ENCODE measurements around the gene CXorf65. TPM values are rescaled to one million over a fixed set of nuclear protein-coding genes. Genes with fewer than 3 reads are reported as not detected.

The CXorf65 gene
- polyA plus RNA-seq, 2 donors, result 0.34 to 3.9 TPM

DNA sequence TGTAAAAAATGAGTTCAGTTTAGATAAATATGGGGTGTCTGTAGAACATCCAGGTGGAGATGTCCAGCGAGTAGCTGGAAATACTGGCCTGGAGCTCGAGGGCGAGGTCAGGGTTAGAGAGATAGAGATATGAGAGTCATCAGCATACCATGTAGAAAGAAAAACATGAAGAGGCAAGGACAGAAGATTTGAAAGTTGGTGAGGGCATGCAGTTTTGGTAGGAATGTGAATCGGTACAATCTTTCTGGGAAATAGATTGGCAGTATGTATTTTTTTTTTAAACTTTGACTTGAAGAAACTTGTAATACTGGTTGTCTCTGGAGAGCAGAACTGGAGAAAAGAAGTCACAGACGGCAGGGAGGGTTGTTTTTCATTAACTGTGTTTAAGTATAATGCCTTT, 36.0 kb downstream of the CXorf65 start:
- no peak overlapping the region for H3K4me3 ChIP-seq (ENCODE audit: low read depth in 1 of 2, low read length in 2 of 2)
- peaks cover 0 to 2% of the 10 kb centered on the region in 2 donors for H3K9me3 ChIP-seq (ENCODE audit: control insufficient read depth in 2 of 2, insufficient read depth in 1 of 2, low read depth in 1 of 2, low read length in 1 of 2)
- H3K36me3 ChIP-seq (ENCODE audit: control insufficient read depth in 2 of 2, insufficient read depth in 2 of 2, low read length in 1 of 2), result no peaks in the 10 kb centered on the region
- H3K4me1 ChIP-seq (ENCODE audit: control insufficient read depth in 2 of 2, insufficient read depth in 2 of 2, low read length in 1 of 2), result no peaks in the 10 kb centered on the region
- 51 to 59% methylated on average over 5 of the region's 5 CpGs for WGBS, 2 donors
- H3K27ac ChIP-seq (ENCODE audit: low read depth in 2 of 2, low read length in 1 of 2), result no peak overlapping the region
- H3K27me3 ChIP-seq (ENCODE audit: control insufficient read depth in 1 of 2, insufficient read depth in 2 of 2, low read length in 2 of 2), result no peaks in the 10 kb centered on the region

DNA sequence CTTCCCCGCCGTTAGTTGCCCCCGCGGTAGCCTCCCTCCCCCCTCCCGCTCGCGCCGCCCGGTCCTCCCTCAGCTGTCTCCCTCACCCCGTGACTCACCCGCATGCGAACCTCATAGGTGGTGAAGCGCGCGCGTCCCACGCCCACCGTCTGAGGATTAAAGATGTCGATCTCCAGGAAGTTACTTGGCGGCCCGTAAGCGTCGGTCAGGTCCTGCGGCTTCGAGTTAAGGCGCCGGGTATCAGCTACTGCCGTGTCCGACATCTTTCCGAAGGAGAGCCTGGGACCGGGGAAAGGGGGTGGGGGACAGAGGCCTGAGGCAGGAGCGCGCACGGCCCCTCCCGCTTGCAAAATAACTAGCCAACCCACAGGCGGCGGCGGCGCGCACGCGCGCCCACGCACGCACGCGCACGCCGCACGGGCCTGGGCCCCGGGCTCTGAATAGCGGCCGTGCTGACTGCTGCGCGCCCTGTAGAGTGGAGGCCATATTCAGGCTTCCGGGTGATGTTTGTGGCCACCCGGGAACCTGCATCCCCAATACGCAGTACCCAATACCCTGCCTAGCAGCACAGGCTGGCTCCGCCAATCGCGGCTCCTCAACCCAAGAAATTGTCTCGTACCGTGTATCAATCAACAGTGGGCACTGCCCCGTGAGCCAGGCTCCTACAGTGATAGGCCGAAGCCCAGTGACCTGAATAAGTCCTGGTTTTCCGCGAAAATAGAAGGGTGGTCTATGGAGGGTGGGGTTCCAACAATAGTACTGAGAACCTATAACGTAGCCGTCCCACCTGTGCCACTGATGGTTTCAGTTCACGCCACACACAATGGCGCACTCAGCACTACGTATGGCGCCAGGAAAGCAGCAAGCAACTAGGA, 38.3 kb downstream of the CXorf65 start, which contains the start of gene SNX12:
TSS of gene SNX12 (minus strand) at position 291 of the 875 bp plus-strand sequence. CDS start at position 263, 28 bp downstream.
- Histone ChIP-seq H3K36me3 (ENCODE audit: control insufficient read depth in 2 of 2, insufficient read depth in 2 of 2, low read length in 1 of 2) (no peaks in the 10 kb centered on the region), H3K4me1 (ENCODE audit: control insufficient read depth in 2 of 2, insufficient read depth in 2 of 2, low read length in 1 of 2) (no peaks in the 10 kb centered on the region), H3K27me3 (ENCODE audit: control insufficient read depth in 1 of 2, insufficient read depth in 2 of 2, low read length in 2 of 2) (no peaks in the 10 kb centered on the region), H3K9me3 (ENCODE audit: control insufficient read depth in 2 of 2, insufficient read depth in 1 of 2, low read depth in 1 of 2, low read length in 1 of 2) (peaks cover 0 to 2% of the 10 kb centered on the region in 2 donors), H3K27ac (ENCODE audit: low read depth in 2 of 2, low read length in 1 of 2) (peak within 1 kb of the TSS; percentile 84 to 89), H3K4me3 (ENCODE audit: low read depth in 1 of 2, low read length in 2 of 2) (peak within 1 kb of the TSS; percentile 56 to 65)
- WGBS, 2 donors, result 1 to 26% methylated on average over 49 to 73 of the region's 73 CpGs

DNA sequence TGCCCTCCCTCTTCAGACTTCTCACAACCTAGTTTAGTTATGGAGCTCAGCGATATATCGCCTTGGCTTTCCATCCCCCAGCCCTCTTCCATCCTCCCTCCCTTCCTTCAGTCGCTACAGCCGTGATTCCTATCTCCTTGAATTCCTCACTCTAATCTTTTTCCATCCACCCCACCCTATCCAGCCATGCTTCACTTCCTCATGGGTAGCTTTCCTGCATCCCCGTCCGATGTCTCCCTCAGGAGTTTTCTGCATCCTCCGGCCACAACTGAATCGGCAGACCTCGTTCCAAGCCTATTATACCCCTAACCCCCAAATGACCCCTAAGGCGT, 38.9 kb downstream of the CXorf65 start:
- WGBS, 2 donors, result 1 to 29% methylated on average over 10 of the region's 10 CpGs
- Histone ChIP-seq H3K36me3 (ENCODE audit: control insufficient read depth in 2 of 2, insufficient read depth in 2 of 2, low read length in 1 of 2) (no peaks in the 10 kb centered on the region), H3K9me3 (ENCODE audit: control insufficient read depth in 2 of 2, insufficient read depth in 1 of 2, low read depth in 1 of 2, low read length in 1 of 2) (peaks cover 0 to 2% of the 10 kb centered on the region in 2 donors), H3K27ac (ENCODE audit: low read depth in 2 of 2, low read length in 1 of 2) (peak overlapping the region; percentile 84 to 89), H3K4me1 (ENCODE audit: control insufficient read depth in 2 of 2, insufficient read depth in 2 of 2, low read length in 1 of 2) (no peaks in the 10 kb centered on the region), H3K27me3 (ENCODE audit: control insufficient read depth in 1 of 2, insufficient read depth in 2 of 2, low read length in 2 of 2) (no peaks in the 10 kb centered on the region), H3K4me3 (ENCODE audit: low read depth in 1 of 2, low read length in 2 of 2) (peak overlapping the region; percentile 56 to 65)

DNA sequence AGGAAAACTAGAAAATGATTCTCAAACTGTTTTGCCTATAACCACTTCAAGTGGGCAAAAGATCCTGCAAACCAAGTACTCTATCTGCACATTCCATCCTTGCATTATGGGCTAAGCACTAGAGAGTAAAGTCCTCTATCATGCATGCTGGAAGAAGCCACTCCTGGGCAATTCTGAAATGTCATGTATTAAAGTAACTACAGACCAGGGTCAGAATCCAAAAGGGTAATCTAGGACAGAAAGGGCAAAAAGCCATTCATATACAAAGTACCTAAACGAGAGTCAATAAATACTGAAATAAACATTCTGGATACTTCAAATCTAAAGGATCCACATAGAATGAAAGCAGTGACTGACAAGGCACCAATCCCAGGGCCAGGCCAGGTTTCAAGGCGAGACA, 39.5 kb downstream of the CXorf65 start:
- Histone ChIP-seq H3K4me3 (ENCODE audit: low read depth in 1 of 2, low read length in 2 of 2) (peak overlapping the region; percentile 56 to 65), H3K27ac (ENCODE audit: low read depth in 2 of 2, low read length in 1 of 2) (peak overlapping the region; percentile 84 to 89), H3K27me3 (ENCODE audit: control insufficient read depth in 1 of 2, insufficient read depth in 2 of 2, low read length in 2 of 2) (no peaks in the 10 kb centered on the region), H3K9me3 (ENCODE audit: control insufficient read depth in 2 of 2, insufficient read depth in 1 of 2, low read depth in 1 of 2, low read length in 1 of 2) (peaks cover 0 to 2% of the 10 kb centered on the region in 2 donors), H3K4me1 (ENCODE audit: control insufficient read depth in 2 of 2, insufficient read depth in 2 of 2, low read length in 1 of 2) (no peaks in the 10 kb centered on the region), H3K36me3 (ENCODE audit: control insufficient read depth in 2 of 2, insufficient read depth in 2 of 2, low read length in 1 of 2) (no peaks in the 10 kb centered on the region)
- 8 to 30% methylated on average over 2 of the region's 2 CpGs for WGBS, 2 donors

- H3K9me3 ChIP-seq (ENCODE audit: control insufficient read depth in 2 of 2, insufficient read depth in 1 of 2, low read depth in 1 of 2, low read length in 1 of 2), result no peaks in the 10 kb centered on the region
- peaks cover 0 to 9% of the 10 kb centered on the region in 2 donors for H3K36me3 ChIP-seq (ENCODE audit: control insufficient read depth in 2 of 2, insufficient read depth in 2 of 2, low read length in 1 of 2)
- no peak overlapping the region for H3K4me3 ChIP-seq (ENCODE audit: low read depth in 1 of 2, low read length in 2 of 2)
- no peaks in the 10 kb centered on the region for H3K27me3 ChIP-seq (ENCODE audit: control insufficient read depth in 1 of 2, insufficient read depth in 2 of 2, low read length in 2 of 2)
- H3K4me1 ChIP-seq (ENCODE audit: control insufficient read depth in 2 of 2, insufficient read depth in 2 of 2, low read length in 1 of 2), result no peaks in the 10 kb centered on the region
- no peak overlapping the region for H3K27ac ChIP-seq (ENCODE audit: low read depth in 2 of 2, low read length in 1 of 2)
Observed at GRCh38 chrX:71060127-71060526, 46.4 kb downstream of the CXorf65 start.

DNA sequence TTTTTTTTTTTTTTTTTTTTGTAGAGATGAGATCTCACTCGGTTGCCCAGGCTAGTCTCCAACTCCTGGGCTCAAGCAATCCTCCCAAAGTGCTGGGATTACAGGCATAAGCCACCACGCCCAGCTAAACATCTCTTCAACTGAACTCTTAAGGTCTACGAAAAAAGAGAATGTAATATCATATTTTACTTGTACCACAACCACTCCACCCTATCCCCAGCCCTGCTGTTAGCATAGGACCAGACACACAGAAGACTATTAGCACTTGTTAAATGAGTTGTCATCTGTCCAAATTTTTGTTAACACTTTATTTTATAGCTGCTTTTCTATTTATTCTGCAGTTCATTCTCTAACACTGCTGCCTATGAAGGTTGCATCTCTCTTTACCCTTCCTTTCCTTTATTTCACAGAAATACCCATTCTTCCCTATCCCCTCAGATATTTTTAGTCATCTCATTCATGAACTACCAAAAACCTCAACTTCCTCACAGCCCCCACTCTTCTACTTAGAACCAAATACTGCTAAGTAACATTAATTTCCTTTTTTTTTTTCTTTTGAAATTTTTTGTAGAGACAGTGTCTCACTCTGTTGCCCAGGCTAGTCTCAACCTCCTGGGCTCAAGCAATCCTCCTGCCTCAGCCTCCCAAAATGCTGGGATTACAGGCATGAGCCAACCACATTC, 48.6 kb downstream of the CXorf65 start:
- H3K4me1 ChIP-seq (ENCODE audit: control insufficient read depth in 2 of 2, insufficient read depth in 2 of 2, low read length in 1 of 2), result no peaks in the 10 kb centered on the region
- no peaks in the 10 kb centered on the region for H3K27me3 ChIP-seq (ENCODE audit: control insufficient read depth in 1 of 2, insufficient read depth in 2 of 2, low read length in 2 of 2)
- WGBS, 2 donors, result 65 to 66% methylated on average over 3 of the region's 3 CpGs
- H3K4me3 ChIP-seq (ENCODE audit: low read depth in 1 of 2, low read length in 2 of 2), result no peak overlapping the region
- H3K9me3 ChIP-seq (ENCODE audit: control insufficient read depth in 2 of 2, insufficient read depth in 1 of 2, low read depth in 1 of 2, low read length in 1 of 2), result no peaks in the 10 kb centered on the region
- H3K36me3 ChIP-seq (ENCODE audit: control insufficient read depth in 2 of 2, insufficient read depth in 2 of 2, low read length in 1 of 2), result peaks cover 0 to 9% of the 10 kb centered on the region in 2 donors
- no peak overlapping the region for H3K27ac ChIP-seq (ENCODE audit: low read depth in 2 of 2, low read length in 1 of 2)

- Histone ChIP-seq H3K27me3 (ENCODE audit: control insufficient read depth in 1 of 2, insufficient read depth in 2 of 2, low read length in 2 of 2) (no peaks in the 10 kb centered on the region), H3K36me3 (ENCODE audit: control insufficient read depth in 2 of 2, insufficient read depth in 2 of 2, low read length in 1 of 2) (peaks cover 0 to 9% of the 10 kb centered on the region in 2 donors), H3K4me1 (ENCODE audit: control insufficient read depth in 2 of 2, insufficient read depth in 2 of 2, low read length in 1 of 2) (no peaks in the 10 kb centered on the region), H3K27ac (ENCODE audit: low read depth in 2 of 2, low read length in 1 of 2) (no peak overlapping the region), H3K4me3 (ENCODE audit: low read depth in 1 of 2, low read length in 2 of 2) (no peak overlapping the region), H3K9me3 (ENCODE audit: control insufficient read depth in 2 of 2, insufficient read depth in 1 of 2, low read depth in 1 of 2, low read length in 1 of 2) (no peaks in the 10 kb centered on the region)
Observed at GRCh38 chrX:71056867-71057266, 49.7 kb downstream of the CXorf65 start.

Other genes starting within 250 kb of the CXorf65 start
- gene TEX11, start 198.0 kb downstream of the CXorf65 start, polyA plus RNA-seq, result not detected
- gene SLC7A3, start 175.6 kb downstream of the CXorf65 start, polyA plus RNA-seq, result under 1 TPM in 1 of 2 donors, not detected in 1; 0.05 TPM
- gene SNX12, start 38.4 kb downstream of the CXorf65 start, polyA plus RNA-seq, result 10 to 100 TPM; 18.9 to 29.4 TPM
- gene FOXO4, start 10.9 kb downstream of the CXorf65 start, polyA plus RNA-seq, result 10 to 100 TPM in 1 of 2 donors, 1 to 10 TPM in 1; 8.4 to 13.0 TPM
- 10 to 100 TPM in 1 of 2 donors, 1 to 10 TPM in 1; 9.2 to 23.1 TPM for gene IL2RG, start 4.8 kb upstream of the CXorf65 start, polyA plus RNA-seq
- gene MED12, start 11.9 kb upstream of the CXorf65 start, polyA plus RNA-seq, result 10 to 100 TPM in 1 of 2 donors, 1 to 10 TPM in 1; 9.5 to 14.0 TPM
- gene NLGN3, start 38.1 kb upstream of the CXorf65 start, polyA plus RNA-seq, result under 1 TPM; 0.19 to 0.22 TPM
- under 1 TPM; 0.04 to 0.16 TPM for gene GJB1, start 116.5 kb upstream of the CXorf65 start, polyA plus RNA-seq
- gene ZMYM3, start 147.4 kb upstream of the CXorf65 start, polyA plus RNA-seq, result 1 to 10 TPM; 5.2 to 7.6 TPM
- 100 to 1,000 TPM in 1 of 2 donors, 10 to 100 TPM in 1; 66.8 to 106 TPM for gene NONO, start 176.9 kb upstream of the CXorf65 start, polyA plus RNA-seq
- 1 to 10 TPM; 1.2 to 1.3 TPM for gene ITGB1BP2, start 195.0 kb upstream of the CXorf65 start, polyA plus RNA-seq

Measured in esophagus (tissue), 2 donors.